Breast epithelium (tissue), 4 donors: Measurements from ENCODE around the gene SRGAP1. TPM values are rescaled to one million over a fixed set of nuclear protein-coding genes. Genes with fewer than 3 reads are reported as not detected.

ENCODE experiments used
- DNase-seq, 2 donors: peaks; one replicate each; pipeline ENCODE4 v3.0.0-alpha.2; 2019; ENCODE audit warnings: low spot score in 2 of 2
- H3K27ac ChIP-seq, 2 donors: fragments of 200-600 bp; sonication (generic) in 1 of 2; one replicate each; pipeline ENCODE4 v1.5.1; 2016 to 2019; ENCODE audit warnings: mild to moderate bottlenecking in 1 of 2
- H3K27me3 ChIP-seq, 2 donors: fragments of 200-600 bp; sonication (generic) in 1 of 2; one replicate each; pipeline versions ENCODE4 v1.5.1 to v1.6.0; 2017 to 2019; ENCODE audit warnings: control low read depth in 1 of 2, mild to moderate bottlenecking in 1 of 2
- H3K36me3 ChIP-seq: fragments of 200-600 bp; one replicate; pipeline ENCODE4 v1.5.1; 2019
- H3K4me1 ChIP-seq, 2 donors: fragments of 200-600 bp; sonication (generic); one replicate each; pipeline ENCODE4 v1.5.1; 2016 to 2019; ENCODE audit warnings: control low read depth in 1 of 2
- H3K4me3 ChIP-seq, 3 donors: fragments of 200-600 bp; sonication (generic); 1 replicate in 2 of 3; 2 replicates in 1 of 3; pipeline ENCODE4 v1.5.1; 2016 to 2019; ENCODE audit warnings: mild to moderate bottlenecking in 3 of 3, moderate library complexity in 2 of 3
- H3K9me3 ChIP-seq, 2 donors: fragments of 200-600 bp; sonication (generic) in 1 of 2; one replicate each; pipeline ENCODE4 v1.5.1; 2016 to 2019; ENCODE audit warnings: control low read depth in 1 of 2
- CTCF ChIP-seq, 3 donors: fragments of 450-650 bp; IDR thresholded peaks; one replicate each; pipeline ENCODE4 v1.5.1; 2016 to 2017; ENCODE audit warnings: antibody characterized with exemption in 3 of 3, mild to moderate bottlenecking in 3 of 3, moderate library complexity in 3 of 3
- POLR2A ChIP-seq: fragments of 450-650 bp; IDR thresholded peaks from one replicate; pipeline ENCODE4 v1.6.1; 2016; ENCODE audit warnings: antibody characterized with exemption, mild to moderate bottlenecking, moderate library complexity
- POLR2AphosphoS5 ChIP-seq, 3 donors: sonication (generic); formaldehyde crosslinking; IDR thresholded peaks; one replicate each; pipeline ENCODE4 v1.6.1; 2017; ENCODE audit warnings: antibody characterized with exemption in 3 of 3
- intact Hi-C: fragments of 100-400 bp; cut with DNase I; formaldehyde crosslinking; loops from one replicate; pipeline ENCODE4 v1.15.1; 2023; ENCODE audit warnings: low total_unique reads
- total RNA-seq, 3 donors: library from RNA; depleted of rRNA; stranded (reverse); fragments of >200 nt; gene quantifications; one replicate each; pipeline ENCODE4 v1.1.0, GENCODE V29; 2016

SRGAP1 gene
- total RNA-seq, 3 donors from 2014 or later, result 20.3 to 58.7 (median 29.3) TPM

- no peak overlapping the region for H3K4me3 ChIP-seq
- no peaks in the 10 kb centered on the region for H3K9me3 ChIP-seq
- H3K4me1 ChIP-seq, result no peaks in the 10 kb centered on the region
- no peaks in the 10 kb centered on the region for H3K27me3 ChIP-seq
- no peak for DNase-seq
- intact Hi-C loops, result no loop called here
- no peak for TF ChIP-seq CTCF (IDR thresholded peaks at IDR 0.05)
- TF ChIP-seq POLR2A, result no peak
- TF ChIP-seq POLR2AphosphoS5 (IDR thresholded peaks at IDR 0.05), result no peak
- no peak overlapping the region for H3K27ac ChIP-seq
- no peaks in the 10 kb centered on the region for H3K36me3 ChIP-seq
Observed at GRCh38 chr12:63978519-63978918, 134.0 kb downstream of the SRGAP1 start.

GRCh38 chr12:63980211-63980610 lies 135.7 kb downstream of the SRGAP1 start:
- intact Hi-C loops, result no loop called here
- Histone ChIP-seq H3K27me3 (no peaks in the 10 kb centered on the region), H3K4me3 (no peak overlapping the region), H3K36me3 (no peaks in the 10 kb centered on the region), H3K27ac (no peak overlapping the region), H3K9me3 (no peaks in the 10 kb centered on the region), H3K4me1 (no peaks in the 10 kb centered on the region)
- no peak for DNase-seq
- TF ChIP-seq POLR2AphosphoS5 (IDR thresholded peaks at IDR 0.05), result no peak
- no peak for TF ChIP-seq POLR2A
- TF ChIP-seq CTCF (IDR thresholded peaks at IDR 0.05), result no peak

- H3K4me3 ChIP-seq, result no peak overlapping the region
- H3K9me3 ChIP-seq, result no peaks in the 10 kb centered on the region
- intact Hi-C loops, result no loop called here
- no peaks in the 10 kb centered on the region for H3K36me3 ChIP-seq
- H3K27me3 ChIP-seq, result no peaks in the 10 kb centered on the region
- H3K4me1 ChIP-seq, result no peaks in the 10 kb centered on the region
- TF ChIP-seq POLR2A, result no peak
- no peak for TF ChIP-seq POLR2AphosphoS5 (IDR thresholded peaks at IDR 0.05)
- TF ChIP-seq CTCF (IDR thresholded peaks at IDR 0.05), result no peak
- no peak for DNase-seq
- H3K27ac ChIP-seq, result no peak overlapping the region
Observed at GRCh38 chr12:63981343-63981742, 136.8 kb downstream of the SRGAP1 start.

- TF ChIP-seq POLR2AphosphoS5 (IDR thresholded peaks at IDR 0.05) (no peak), CTCF (IDR thresholded peaks at IDR 0.05) (no peak), POLR2A (no peak)
- Histone ChIP-seq H3K4me1 (no peaks in the 10 kb centered on the region), H3K36me3 (no peaks in the 10 kb centered on the region), H3K27me3 (no peaks in the 10 kb centered on the region), H3K27ac (no peak overlapping the region), H3K4me3 (no peak overlapping the region), H3K9me3 (no peaks in the 10 kb centered on the region)
- DNase-seq, result no peak
- intact Hi-C loops, result no loop called here
Observed at GRCh38 chr12:63982604-63983295, 138.2 kb downstream of the SRGAP1 start.

- H3K27me3 ChIP-seq, result no peaks in the 10 kb centered on the region
- intact Hi-C loops, result no loop called here
Observed at GRCh38 chr12:63985456-63985855, 141.0 kb downstream of the SRGAP1 start.

More at GRCh38 chr12:63985456-63985855, 141.0 kb downstream of the SRGAP1 start:
- Histone ChIP-seq H3K4me3 (no peak overlapping the region), H3K36me3 (no peaks in the 10 kb centered on the region), H3K4me1 (peaks cover 0 to 6% of the 10 kb centered on the region in 2 donors), H3K9me3 (no peaks in the 10 kb centered on the region), H3K27ac (no peak overlapping the region)
- DNase-seq, result no peak
- TF ChIP-seq POLR2AphosphoS5 (IDR thresholded peaks at IDR 0.05) (no peak), POLR2A (no peak), CTCF (IDR thresholded peaks at IDR 0.05) (no peak)
